Left lung (tissue), 10 donors: ENCODE results near the gene MAP4K1. TPM values are rescaled to one million over a fixed set of nuclear protein-coding genes. Genes with fewer than 3 reads are reported as not detected.

Experiments
- ATAC-seq: fragments of 200-7000 bp; cut with Tn5 transposase; one replicate; pipeline ENCODE4 v1.9.1; 2020; ENCODE audit warnings: moderate library complexity
- DNase-seq, 4 donors: peaks; one replicate each; pipeline ENCODE4 v3.0.0-alpha.2; 2013 to 2020
- H3K27ac ChIP-seq, 2 donors: fragments of 200-600 bp; sonication (generic) in 1 of 2; one replicate each; pipeline versions ENCODE4 v1.5.0 to v1.8.0; 2020 to 2021
- H3K27me3 ChIP-seq, 2 donors: fragments of 200-600 bp; sonication (generic) in 1 of 2; one replicate each; pipeline versions ENCODE4 v1.5.0 to v1.8.0; 2020 to 2021
- H3K36me3 ChIP-seq, 2 donors: fragments of 200-600 bp; sonication (generic) in 1 of 2; one replicate each; pipeline versions ENCODE4 v1.5.0 to v1.8.0; 2020 to 2021
- H3K4me1 ChIP-seq, 2 donors: fragments of 200-600 bp; one replicate each; pipeline ENCODE4 v1.8.0; 2021
- H3K4me3 ChIP-seq, 2 donors: fragments of 200-600 bp; sonication (generic) in 1 of 2; one replicate each; pipeline versions ENCODE4 v1.5.0 to v1.8.0; 2020 to 2021; ENCODE audit warnings: mild to moderate bottlenecking in 1 of 2
- H3K9me3 ChIP-seq, 2 donors: fragments of 200-600 bp; sonication (generic) in 1 of 2; one replicate each; pipeline versions ENCODE4 v1.5.0 to v1.8.0; 2020 to 2021
- intact Hi-C, 2 donors: fragments of 100-400 bp; cut with DNase I; formaldehyde crosslinking; loops; one replicate each; pipeline versions ENCODE4 v1.11.2 to v1.14.2; 2022
- polyA plus RNA-seq, 6 donors: library from polyadenylated mRNA; unstranded; fragments of 120-200 nt; gene quantifications; one replicate each; pipeline ENCODE4 v1.2.1, GENCODE V29; 2013; ENCODE audit not compliant: insufficient read length in 6 of 6
- total RNA-seq, 2 donors: library from RNA; stranded (reverse); fragmentation: NEBNext Ultra II Directional; extraction: Animal tissue kit (Norgen Biotek cat#: 25700); gene quantifications; one replicate each; pipeline ENCODE4 v1.2.1, GENCODE V29; 2021
- TF ChIP-seq, protein P1 (sequence below), 2 donors: fragments of 200-600 bp; sonication (generic) in 1 of 2; IDR thresholded peaks; one replicate each; pipeline versions ENCODE4 v1.5.0 to v1.8.0; 2021; ENCODE audit warnings: antibody characterized with exemption in 2 of 2
- donor health status: DM: no; HTN: yes; CAD: no.
- donor health status: DM: no; HTN: no; CAD: no.

The MAP4K1 gene
- total and polyA plus RNA-seq, 8 donors, result 3.1 to 10.7 (median 4.4) TPM

DNA sequence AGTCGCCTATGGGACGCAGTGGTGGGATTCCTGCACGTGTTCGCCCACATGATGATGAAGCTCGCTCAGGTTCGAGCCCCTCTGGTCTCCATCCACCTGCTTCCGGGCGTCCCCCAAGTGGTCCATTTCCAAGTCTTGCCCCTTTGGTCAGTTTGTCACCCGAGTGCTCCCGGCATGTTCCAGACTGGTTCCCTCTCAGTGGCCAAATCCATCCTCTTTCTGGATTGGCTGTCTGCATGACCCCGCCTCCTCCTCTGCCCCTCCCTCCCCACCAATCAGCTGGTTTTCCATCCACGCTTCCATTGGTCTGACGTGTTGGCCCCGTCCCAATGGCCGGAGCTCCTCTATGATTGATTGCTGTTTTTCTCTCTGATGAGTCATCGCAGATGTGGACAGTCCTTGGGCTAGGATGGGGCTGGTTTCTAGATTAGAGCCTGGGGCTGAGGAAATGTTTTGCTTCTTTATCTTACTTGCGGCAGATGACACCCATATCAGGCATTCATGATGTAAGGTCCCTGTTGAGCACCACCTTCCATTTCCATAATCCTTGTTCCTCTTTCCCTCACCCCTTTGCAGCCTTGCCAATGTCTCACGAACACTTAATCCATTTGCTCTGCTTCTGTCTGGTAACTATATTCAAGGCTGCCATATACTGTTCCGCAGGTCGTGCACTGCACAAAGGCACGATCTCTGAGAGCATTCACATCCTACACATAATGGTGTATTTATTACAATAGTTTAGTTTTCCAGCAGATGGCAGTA lies 73.8 kb downstream of the MAP4K1 start:
- H3K36me3 ChIP-seq, result no peaks in the 10 kb centered on the region
- ATAC-seq (peak; percentile 95), DNase-seq (peak in 3 of 4 donors; percentile 20 to 68 (median 51))
- H3K4me1 ChIP-seq, result peaks cover 5 to 15% of the 10 kb centered on the region in 2 donors
- H3K4me3 ChIP-seq, result no peak overlapping the region
- intact Hi-C loops, result no loop called here
- TF ChIP-seq, protein P1, sequence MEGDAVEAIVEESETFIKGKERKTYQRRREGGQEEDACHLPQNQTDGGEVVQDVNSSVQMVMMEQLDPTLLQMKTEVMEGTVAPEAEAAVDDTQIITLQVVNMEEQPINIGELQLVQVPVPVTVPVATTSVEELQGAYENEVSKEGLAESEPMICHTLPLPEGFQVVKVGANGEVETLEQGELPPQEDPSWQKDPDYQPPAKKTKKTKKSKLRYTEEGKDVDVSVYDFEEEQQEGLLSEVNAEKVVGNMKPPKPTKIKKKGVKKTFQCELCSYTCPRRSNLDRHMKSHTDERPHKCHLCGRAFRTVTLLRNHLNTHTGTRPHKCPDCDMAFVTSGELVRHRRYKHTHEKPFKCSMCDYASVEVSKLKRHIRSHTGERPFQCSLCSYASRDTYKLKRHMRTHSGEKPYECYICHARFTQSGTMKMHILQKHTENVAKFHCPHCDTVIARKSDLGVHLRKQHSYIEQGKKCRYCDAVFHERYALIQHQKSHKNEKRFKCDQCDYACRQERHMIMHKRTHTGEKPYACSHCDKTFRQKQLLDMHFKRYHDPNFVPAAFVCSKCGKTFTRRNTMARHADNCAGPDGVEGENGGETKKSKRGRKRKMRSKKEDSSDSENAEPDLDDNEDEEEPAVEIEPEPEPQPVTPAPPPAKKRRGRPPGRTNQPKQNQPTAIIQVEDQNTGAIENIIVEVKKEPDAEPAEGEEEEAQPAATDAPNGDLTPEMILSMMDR (IDR thresholded peaks at IDR 0.05), result no peak
- H3K27ac ChIP-seq, result no peak overlapping the region
- no peaks in the 10 kb centered on the region for H3K27me3 ChIP-seq
- no peaks in the 10 kb centered on the region for H3K9me3 ChIP-seq

DNA sequence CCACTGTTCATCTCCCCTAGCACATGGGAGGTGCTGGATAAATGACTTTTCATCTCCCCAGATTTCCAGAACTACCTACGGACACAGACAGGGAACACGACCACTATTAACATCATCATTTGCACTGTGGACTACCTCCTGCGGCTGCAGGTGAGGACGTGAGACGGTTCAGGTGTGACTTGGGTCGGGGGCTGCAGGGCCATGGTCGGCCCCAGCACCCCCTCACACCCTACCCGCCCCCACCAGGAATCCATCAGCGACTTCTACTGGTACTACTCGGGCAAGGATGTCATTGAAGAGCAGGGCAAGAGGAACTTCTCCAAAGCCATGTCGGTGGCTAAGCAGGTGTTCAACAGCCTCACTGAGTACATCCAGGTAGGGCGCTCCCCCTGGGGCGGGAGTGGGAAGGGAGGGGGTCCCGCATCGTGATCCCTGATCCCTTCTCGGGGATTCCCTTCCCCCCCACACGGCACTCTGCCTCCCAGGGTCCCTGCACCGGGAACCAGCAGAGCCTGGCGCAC lies 74.4 kb downstream of the MAP4K1 start:
- DNase-seq, result peak in 1 of 4 donors; percentile 72
- Histone ChIP-seq H3K4me3 (no peak overlapping the region), H3K36me3 (no peaks in the 10 kb centered on the region), H3K27me3 (no peaks in the 10 kb centered on the region), H3K9me3 (no peaks in the 10 kb centered on the region), H3K4me1 (peaks cover 5 to 16% of the 10 kb centered on the region in 2 donors), H3K27ac (no peak overlapping the region)
- TF ChIP-seq, protein P1 (IDR thresholded peaks at IDR 0.05), result no peak
- no peak for ATAC-seq
- intact Hi-C loops, result no loop called here

DNA sequence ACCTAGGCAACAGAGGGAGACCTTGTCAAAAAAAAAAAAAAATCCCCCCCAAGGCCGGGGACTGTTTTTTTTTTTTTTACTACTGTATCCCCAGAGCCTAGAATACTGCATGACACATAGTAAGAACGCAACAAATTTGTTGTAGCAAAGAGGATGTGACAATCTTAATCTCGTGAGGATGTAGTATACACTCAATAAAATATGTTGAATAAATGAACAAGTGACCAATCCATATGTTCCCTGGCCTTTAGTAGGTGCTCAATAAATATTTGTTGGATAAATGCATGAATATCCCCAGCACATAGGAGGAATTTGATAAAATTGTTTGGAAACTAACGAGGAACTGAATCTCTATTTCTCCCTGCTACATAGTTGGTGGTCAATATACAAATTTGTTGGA lies 75.7 kb downstream of the MAP4K1 start:
- no peak overlapping the region for H3K4me3 ChIP-seq
- no peak for ATAC-seq

DNA sequence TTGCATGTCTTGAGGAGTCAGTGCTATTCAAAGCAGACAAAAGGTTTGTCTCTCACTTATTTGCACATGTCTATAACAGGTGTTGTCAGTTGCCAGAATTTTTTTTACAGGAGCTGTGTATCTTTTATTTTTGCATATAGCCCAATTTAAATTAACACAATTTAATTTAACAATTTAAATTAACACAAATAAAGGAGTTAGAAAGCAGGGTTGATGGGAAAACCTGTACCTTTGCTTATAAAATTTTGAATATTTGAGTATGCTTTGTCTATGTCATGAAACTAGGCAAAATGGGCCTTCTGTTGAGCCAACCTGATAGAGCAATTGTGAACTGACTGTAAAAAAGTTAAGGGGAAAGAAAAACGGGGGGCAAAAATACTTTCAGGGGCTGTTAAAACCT lies 78.0 kb downstream of the MAP4K1 start:
- Histone ChIP-seq H3K27me3 (no peaks in the 10 kb centered on the region), H3K9me3 (peaks cover 0 to 12% of the 10 kb centered on the region in 2 donors), H3K36me3 (no peaks in the 10 kb centered on the region), H3K4me3 (no peak overlapping the region), H3K4me1 (peaks cover 4 to 15% of the 10 kb centered on the region in 2 donors), H3K27ac (no peak overlapping the region)
- ATAC-seq (no peak), DNase-seq (no peak)
- TF ChIP-seq, protein P1 (IDR thresholded peaks at IDR 0.05), result no peak
- intact Hi-C loops, result no loop called here

More for the DNA sequence above, 75.7 kb downstream of the MAP4K1 start:
- no peak overlapping the region for H3K27ac ChIP-seq
- intact Hi-C loops, result no loop called here
- H3K36me3 ChIP-seq, result no peaks in the 10 kb centered on the region
- DNase-seq, result no peak
- peaks cover 5 to 19% of the 10 kb centered on the region in 2 donors for H3K4me1 ChIP-seq
- no peaks in the 10 kb centered on the region for H3K9me3 ChIP-seq
- TF ChIP-seq, protein P1 (IDR thresholded peaks at IDR 0.05), result no peak
- no peaks in the 10 kb centered on the region for H3K27me3 ChIP-seq

DNA sequence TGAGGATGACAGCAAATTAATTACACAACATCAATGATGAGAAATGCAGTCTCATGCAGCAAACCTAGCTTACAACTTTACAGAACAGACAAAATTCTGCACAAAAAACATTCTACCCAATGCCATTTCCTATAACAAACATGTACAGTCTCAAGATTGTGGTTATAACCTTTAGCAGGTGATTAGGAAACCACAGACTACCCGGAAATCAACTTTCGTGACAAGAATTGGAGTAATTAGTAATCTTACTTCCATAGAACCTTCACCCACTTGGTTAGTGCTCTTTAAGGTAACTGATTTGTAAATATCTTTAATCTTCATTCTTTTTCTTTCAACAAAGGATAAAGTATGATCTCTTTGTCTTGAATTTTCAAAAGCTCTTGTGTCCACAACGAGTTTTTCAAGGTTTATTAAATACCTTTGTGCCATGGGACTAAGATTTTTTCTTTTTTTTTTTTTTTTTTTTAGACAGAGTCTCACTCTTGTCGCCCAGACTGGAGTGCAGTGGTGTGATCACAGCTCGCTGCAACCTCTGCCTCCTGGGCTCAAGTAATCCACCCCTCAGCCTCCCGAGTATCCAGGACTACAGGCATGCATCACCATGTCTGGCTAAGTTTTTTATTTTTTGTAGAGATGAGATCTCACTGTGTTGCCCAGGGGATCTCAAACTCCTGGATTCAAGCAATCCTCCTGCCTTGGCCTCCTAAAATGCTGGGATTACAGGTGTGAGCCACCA lies 78.8 kb downstream of the MAP4K1 start:
- ATAC-seq, result peak; percentile 33
- no peak for DNase-seq

More for the DNA sequence above, 78.8 kb downstream of the MAP4K1 start:
- intact Hi-C loops, result no loop called here
- H3K9me3 ChIP-seq, result peaks cover 0 to 17% of the 10 kb centered on the region in 2 donors
- TF ChIP-seq, protein P1 (IDR thresholded peaks at IDR 0.05), result no peak
- H3K36me3 ChIP-seq, result no peaks in the 10 kb centered on the region
- H3K27me3 ChIP-seq, result no peaks in the 10 kb centered on the region
- H3K27ac ChIP-seq, result peak overlapping the region in 1 of 2 donors; percentile 7
- H3K4me3 ChIP-seq, result no peak overlapping the region
- peaks cover 0 to 7% of the 10 kb centered on the region in 2 donors for H3K4me1 ChIP-seq
